ENCODE results near the gene GTF3C4. TPM values are rescaled to one million over a fixed set of nuclear protein-coding genes. Genes with fewer than 3 reads are reported as not detected.

GTF3C4 gene
- total RNA-seq, 1 experiment from 2014 or later = 25.1 TPM

DNA sequence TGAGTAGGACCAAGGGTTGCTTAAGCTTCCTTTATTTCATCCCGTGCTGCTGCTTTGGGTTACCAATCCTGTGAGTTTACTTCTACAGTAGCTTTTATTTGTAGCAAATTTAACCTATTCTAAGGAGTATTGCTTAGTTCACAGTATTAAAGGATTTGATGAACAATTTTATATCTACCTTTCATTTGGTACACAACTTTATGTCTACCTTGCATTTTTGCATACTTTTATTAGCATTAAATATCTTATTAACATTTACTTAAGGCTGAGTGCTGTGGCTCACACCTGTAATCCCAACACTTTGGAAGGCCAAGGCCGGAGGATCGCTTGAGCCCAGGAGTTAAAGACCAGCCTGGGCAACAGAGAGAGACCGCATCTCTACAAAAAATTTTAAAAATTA lies 4.2 kb downstream of the GTF3C4 start:
- H3K36me3 ChIP-seq (ENCODE audit: control insufficient read depth, insufficient read depth, low read length) = peaks cover 10% of the 10 kb centered on the region
- DNase-seq (ENCODE audit: low read depth, low spot score) (no peak), ATAC-seq (no peak)
- no peak overlapping the region for H3K27ac ChIP-seq (ENCODE audit: low read length)
- no peak for TF ChIP-seq TCF7L2 (IDR thresholded peaks at IDR 0.05; ENCODE audit: low read depth, low read length)
- TF ChIP-seq, protein P1, sequence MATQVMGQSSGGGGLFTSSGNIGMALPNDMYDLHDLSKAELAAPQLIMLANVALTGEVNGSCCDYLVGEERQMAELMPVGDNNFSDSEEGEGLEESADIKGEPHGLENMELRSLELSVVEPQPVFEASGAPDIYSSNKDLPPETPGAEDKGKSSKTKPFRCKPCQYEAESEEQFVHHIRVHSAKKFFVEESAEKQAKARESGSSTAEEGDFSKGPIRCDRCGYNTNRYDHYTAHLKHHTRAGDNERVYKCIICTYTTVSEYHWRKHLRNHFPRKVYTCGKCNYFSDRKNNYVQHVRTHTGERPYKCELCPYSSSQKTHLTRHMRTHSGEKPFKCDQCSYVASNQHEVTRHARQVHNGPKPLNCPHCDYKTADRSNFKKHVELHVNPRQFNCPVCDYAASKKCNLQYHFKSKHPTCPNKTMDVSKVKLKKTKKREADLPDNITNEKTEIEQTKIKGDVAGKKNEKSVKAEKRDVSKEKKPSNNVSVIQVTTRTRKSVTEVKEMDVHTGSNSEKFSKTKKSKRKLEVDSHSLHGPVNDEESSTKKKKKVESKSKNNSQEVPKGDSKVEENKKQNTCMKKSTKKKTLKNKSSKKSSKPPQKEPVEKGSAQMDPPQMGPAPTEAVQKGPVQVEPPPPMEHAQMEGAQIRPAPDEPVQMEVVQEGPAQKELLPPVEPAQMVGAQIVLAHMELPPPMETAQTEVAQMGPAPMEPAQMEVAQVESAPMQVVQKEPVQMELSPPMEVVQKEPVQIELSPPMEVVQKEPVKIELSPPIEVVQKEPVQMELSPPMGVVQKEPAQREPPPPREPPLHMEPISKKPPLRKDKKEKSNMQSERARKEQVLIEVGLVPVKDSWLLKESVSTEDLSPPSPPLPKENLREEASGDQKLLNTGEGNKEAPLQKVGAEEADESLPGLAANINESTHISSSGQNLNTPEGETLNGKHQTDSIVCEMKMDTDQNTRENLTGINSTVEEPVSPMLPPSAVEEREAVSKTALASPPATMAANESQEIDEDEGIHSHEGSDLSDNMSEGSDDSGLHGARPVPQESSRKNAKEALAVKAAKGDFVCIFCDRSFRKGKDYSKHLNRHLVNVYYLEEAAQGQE (IDR thresholded peaks at IDR 0.05; ENCODE audit: insufficient read depth in 1 of 2, low read depth in 2 of 2, low read length in 1 of 2) = no peak
- TF ChIP-seq, protein P2, sequence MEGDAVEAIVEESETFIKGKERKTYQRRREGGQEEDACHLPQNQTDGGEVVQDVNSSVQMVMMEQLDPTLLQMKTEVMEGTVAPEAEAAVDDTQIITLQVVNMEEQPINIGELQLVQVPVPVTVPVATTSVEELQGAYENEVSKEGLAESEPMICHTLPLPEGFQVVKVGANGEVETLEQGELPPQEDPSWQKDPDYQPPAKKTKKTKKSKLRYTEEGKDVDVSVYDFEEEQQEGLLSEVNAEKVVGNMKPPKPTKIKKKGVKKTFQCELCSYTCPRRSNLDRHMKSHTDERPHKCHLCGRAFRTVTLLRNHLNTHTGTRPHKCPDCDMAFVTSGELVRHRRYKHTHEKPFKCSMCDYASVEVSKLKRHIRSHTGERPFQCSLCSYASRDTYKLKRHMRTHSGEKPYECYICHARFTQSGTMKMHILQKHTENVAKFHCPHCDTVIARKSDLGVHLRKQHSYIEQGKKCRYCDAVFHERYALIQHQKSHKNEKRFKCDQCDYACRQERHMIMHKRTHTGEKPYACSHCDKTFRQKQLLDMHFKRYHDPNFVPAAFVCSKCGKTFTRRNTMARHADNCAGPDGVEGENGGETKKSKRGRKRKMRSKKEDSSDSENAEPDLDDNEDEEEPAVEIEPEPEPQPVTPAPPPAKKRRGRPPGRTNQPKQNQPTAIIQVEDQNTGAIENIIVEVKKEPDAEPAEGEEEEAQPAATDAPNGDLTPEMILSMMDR (IDR thresholded peaks at IDR 0.05) = no peak
- intact Hi-C loops (cut with micrococcal nuclease; ENCODE audit: unreplicated experiment) = loop anchor here (10.0 kb wide), 1 partner anchor 130 kb away; no protein-coding TSS in a partner anchor
- no TSS peak for BruUV-seq (replicated peaks)
- H3K27me3 ChIP-seq (ENCODE audit: control insufficient read depth, insufficient read depth, low read length) = no peaks in the 10 kb centered on the region
- CTCF ChIA-PET = no interaction called here
- peaks cover 13% of the 10 kb centered on the region for H3K4me1 ChIP-seq (ENCODE audit: control insufficient read depth, insufficient read depth, low read length)
- POLR2A ChIA-PET = no interaction called here
- H3K9me3 ChIP-seq (ENCODE audit: control insufficient read depth, insufficient read depth, low read depth, low read length) = no peaks in the 10 kb centered on the region
- H3K4me3 ChIP-seq (ENCODE audit: low read depth in 2 of 2, low read length in 2 of 2) = no peak overlapping the region
- in situ Hi-C loops (cut with HindIII; ENCODE audit: low pct_unique_long_range_greater_than_20kb, low sequenced_read_pairs) = no loop called here

DNA sequence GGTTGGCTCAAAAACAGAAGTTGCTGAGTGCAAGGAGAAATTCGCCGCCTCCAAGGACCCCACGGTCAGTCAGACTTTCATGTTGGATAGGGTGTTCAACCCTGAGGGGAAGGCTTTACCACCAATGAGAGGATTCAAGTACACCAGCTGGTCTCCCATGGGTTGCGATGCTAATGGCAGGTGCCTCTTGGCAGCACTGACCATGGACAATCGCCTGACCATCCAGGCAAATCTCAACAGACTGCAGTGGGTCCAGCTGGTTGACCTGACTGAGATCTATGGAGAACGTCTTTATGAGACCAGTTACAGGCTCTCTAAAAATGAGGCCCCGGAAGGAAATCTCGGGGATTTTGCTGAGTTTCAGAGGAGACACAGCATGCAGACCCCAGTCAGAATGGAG lies 7.7 kb downstream of the GTF3C4 start:
- TF ChIP-seq, protein P1 (IDR thresholded peaks at IDR 0.05; ENCODE audit: insufficient read depth in 1 of 2, low read depth in 2 of 2, low read length in 1 of 2) = no peak
- TF ChIP-seq SIN3A (IDR thresholded peaks at IDR 0.05; ENCODE audit: borderline replicate concordance, insufficient read depth, low read depth, low read length) = no peak
- ATAC-seq (no peak), DNase-seq (ENCODE audit: low read depth, low spot score) (no peak)
- in situ Hi-C loops (cut with HindIII; ENCODE audit: low pct_unique_long_range_greater_than_20kb, low sequenced_read_pairs) (no loop called here), intact Hi-C loops (cut with micrococcal nuclease; ENCODE audit: unreplicated experiment) (loop anchor here (10.0 kb wide), 1 partner anchor 127 kb away; no protein-coding TSS in a partner anchor)
- no peaks in the 10 kb centered on the region for H3K27me3 ChIP-seq (ENCODE audit: control insufficient read depth, insufficient read depth, low read length)
- peaks cover 13% of the 10 kb centered on the region for H3K36me3 ChIP-seq (ENCODE audit: control insufficient read depth, insufficient read depth, low read length)
- CTCF ChIA-PET = no interaction called here
- no peak overlapping the region for H3K27ac ChIP-seq (ENCODE audit: low read length)
- H3K4me1 ChIP-seq (ENCODE audit: control insufficient read depth, insufficient read depth, low read length) = peaks cover 5% of the 10 kb centered on the region
- H3K9me3 ChIP-seq (ENCODE audit: control insufficient read depth, insufficient read depth, low read depth, low read length) = no peaks in the 10 kb centered on the region
- POLR2A ChIA-PET = no interaction called here
- BruUV-seq (replicated peaks) = no TSS peak
- no peak overlapping the region for H3K4me3 ChIP-seq (ENCODE audit: low read depth in 2 of 2, low read length in 2 of 2)

All from Panc1 (cell line).